Nephron progenitor cell (in vitro differentiated cells): ENCODE data around the gene CALML5.

Source experiments
- DNase-seq: peaks from one replicate; pipeline ENCODE4 v3.0.0; 2021
- H3K27ac Mint-ChIP-seq: 2 replicates; pipeline ENCODE4 v1.8.0; 2021; ENCODE audit warnings: mild to moderate bottlenecking, moderate library complexity, mixed read lengths
- H3K27me3 Mint-ChIP-seq: 2 replicates; pipeline ENCODE4 v1.8.0; 2021; ENCODE audit warnings: mild to moderate bottlenecking, low read depth, mixed read lengths; ENCODE audit not compliant: poor library complexity
- H3K36me3 Mint-ChIP-seq: 2 replicates; pipeline ENCODE4 v1.8.0; 2021; ENCODE audit warnings: low read depth, mixed read lengths
- H3K4me1 Mint-ChIP-seq: 2 replicates; pipeline ENCODE4 v1.8.0; 2021; ENCODE audit warnings: mixed read lengths
- H3K4me3 Mint-ChIP-seq: 2 replicates; pipeline ENCODE4 v1.8.0; 2021; ENCODE audit warnings: mild to moderate bottlenecking, moderate library complexity, mixed read lengths
- H3K9me3 Mint-ChIP-seq: 2 replicates; pipeline ENCODE4 v1.8.0; 2021; ENCODE audit warnings: mild to moderate bottlenecking, moderate library complexity, mixed read lengths
- TF ChIP-seq, protein P1 (sequence below): fragments of 200-600 bp; sonication (generic); IDR thresholded peaks from 2 replicates; pipeline ENCODE4 v1.5.0; 2021; ENCODE audit warnings: antibody characterized with exemption

Gene CALML5

DNA sequence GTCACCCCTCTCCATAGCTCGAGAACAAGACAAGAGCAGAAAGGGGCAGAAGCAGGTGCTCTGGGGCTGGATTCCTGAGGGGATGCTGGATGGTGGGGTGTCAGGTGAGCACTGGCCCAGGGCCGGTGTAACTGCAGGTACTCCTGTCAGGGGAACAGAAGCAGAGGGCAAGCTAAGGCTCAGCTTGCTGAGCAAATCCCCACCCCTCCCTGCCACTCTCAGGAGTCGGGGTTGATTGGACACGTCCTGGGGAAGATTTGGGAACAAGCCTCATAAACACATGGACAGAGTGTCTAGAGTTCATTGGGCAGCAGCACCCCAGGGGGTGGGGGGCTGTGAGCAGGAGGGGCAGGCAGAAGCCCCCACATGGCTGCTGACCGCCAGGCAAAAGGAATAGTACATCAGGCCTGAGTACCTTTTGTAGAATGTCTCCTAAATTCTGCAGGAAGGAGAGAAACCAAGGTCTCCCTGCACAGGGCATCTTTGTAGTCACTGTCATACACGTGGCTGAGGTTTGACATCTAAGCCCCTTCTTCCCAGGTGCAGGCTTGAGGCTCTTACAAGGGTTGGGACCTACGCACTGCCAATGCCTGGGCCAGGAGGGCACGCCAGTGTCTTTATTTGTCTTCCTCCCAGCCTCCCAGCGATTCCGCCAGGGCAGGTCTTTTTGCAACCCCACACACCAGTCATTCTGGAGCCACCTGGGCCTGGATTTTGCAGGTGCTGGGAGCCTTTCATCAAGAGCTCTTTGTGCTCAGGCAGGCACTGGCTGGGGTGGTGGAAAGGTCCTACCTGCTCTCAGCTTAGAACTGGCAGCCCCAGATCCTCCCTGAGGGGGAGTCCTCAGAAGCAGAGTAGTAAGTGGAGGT is 28.2 kb upstream of the CALML5 start:
- Mint-ChIP-seq H3K27ac (peak overlapping the region; percentile 42), H3K4me1 (peaks cover 30% of the 10 kb centered on the region), H3K27me3 (peaks cover 2% of the 10 kb centered on the region), H3K36me3 (no peaks in the 10 kb centered on the region), H3K9me3 (peaks cover 10% of the 10 kb centered on the region), H3K4me3 (no peak overlapping the region)
- no peak for DNase-seq
- TF ChIP-seq, protein P1, sequence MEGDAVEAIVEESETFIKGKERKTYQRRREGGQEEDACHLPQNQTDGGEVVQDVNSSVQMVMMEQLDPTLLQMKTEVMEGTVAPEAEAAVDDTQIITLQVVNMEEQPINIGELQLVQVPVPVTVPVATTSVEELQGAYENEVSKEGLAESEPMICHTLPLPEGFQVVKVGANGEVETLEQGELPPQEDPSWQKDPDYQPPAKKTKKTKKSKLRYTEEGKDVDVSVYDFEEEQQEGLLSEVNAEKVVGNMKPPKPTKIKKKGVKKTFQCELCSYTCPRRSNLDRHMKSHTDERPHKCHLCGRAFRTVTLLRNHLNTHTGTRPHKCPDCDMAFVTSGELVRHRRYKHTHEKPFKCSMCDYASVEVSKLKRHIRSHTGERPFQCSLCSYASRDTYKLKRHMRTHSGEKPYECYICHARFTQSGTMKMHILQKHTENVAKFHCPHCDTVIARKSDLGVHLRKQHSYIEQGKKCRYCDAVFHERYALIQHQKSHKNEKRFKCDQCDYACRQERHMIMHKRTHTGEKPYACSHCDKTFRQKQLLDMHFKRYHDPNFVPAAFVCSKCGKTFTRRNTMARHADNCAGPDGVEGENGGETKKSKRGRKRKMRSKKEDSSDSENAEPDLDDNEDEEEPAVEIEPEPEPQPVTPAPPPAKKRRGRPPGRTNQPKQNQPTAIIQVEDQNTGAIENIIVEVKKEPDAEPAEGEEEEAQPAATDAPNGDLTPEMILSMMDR = no peak

DNA sequence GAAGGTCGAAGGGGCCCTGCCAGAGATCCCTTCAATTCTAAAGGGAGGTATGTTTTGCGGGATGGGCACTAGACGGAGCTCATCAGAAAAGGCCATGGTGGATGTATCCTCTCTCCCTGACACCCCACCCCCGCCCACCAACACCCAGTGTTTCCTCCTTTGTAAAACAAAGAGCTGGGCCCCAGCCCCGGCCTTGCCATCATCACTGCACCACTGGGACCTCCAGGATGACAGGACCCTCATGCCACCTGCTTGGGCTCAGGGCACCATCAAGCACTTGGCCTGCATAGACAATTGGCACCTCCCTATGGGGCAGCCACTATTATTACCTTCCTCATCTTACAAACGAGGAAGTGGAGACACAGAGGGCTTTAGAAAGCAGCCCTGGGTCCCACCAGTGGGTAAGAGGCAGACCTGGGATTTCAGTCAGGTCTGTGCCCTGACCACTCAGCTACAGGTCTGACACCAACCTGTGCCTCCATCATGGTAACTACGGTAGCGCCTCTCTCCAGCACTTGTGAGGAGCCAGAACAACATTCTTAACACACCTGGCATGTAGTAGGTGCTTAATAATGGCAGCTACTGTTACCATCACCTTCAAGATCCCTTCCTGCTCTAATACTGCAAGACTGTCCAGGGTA is 27.4 kb upstream of the CALML5 start:
- DNase-seq = no peak
- Mint-ChIP-seq H3K27me3 (peaks cover 2% of the 10 kb centered on the region), H3K36me3 (no peaks in the 10 kb centered on the region), H3K27ac (no peak overlapping the region), H3K9me3 (peaks cover 10% of the 10 kb centered on the region), H3K4me3 (no peak overlapping the region), H3K4me1 (peaks cover 30% of the 10 kb centered on the region)
- TF ChIP-seq, protein P1 = no peak

- Mint-ChIP-seq H3K9me3 (peaks cover 4% of the 10 kb centered on the region), H3K27ac (no peak overlapping the region)
Observed at GRCh38 chr10:5525561-5526341, 26.4 kb upstream of the CALML5 start.

GRCh38 chr10:5524641-5525560 is 25.5 kb upstream of the CALML5 start, which contains the start of gene CALML3:
Gene CALML3, plus strand, starts transcription at chr10:5524961. Its CDS starts 125 bp downstream, at chr10:5525086.
- no peak for DNase-seq
- H3K4me3 Mint-ChIP-seq = no peak within 1 kb of the TSS
- no peaks in the 10 kb centered on the region for H3K36me3 Mint-ChIP-seq
- TF ChIP-seq, protein P1 = no peak
- H3K4me1 Mint-ChIP-seq = peaks cover 30% of the 10 kb centered on the region
- peaks cover 6% of the 10 kb centered on the region for H3K9me3 Mint-ChIP-seq
- peak within 1 kb of the TSS; percentile 51 for H3K27ac Mint-ChIP-seq
- peaks cover 2% of the 10 kb centered on the region for H3K27me3 Mint-ChIP-seq

More at GRCh38 chr10:5525561-5526341, 26.4 kb upstream of the CALML5 start:
- TF ChIP-seq, protein P1 = no peak
- DNase-seq = no peak
- H3K36me3 Mint-ChIP-seq = no peaks in the 10 kb centered on the region
- H3K27me3 Mint-ChIP-seq = peaks cover 2% of the 10 kb centered on the region
- no peak overlapping the region for H3K4me3 Mint-ChIP-seq
- peaks cover 30% of the 10 kb centered on the region for H3K4me1 Mint-ChIP-seq
